HT-29 (cell line): ENCODE measurements around the gene IKBKE. TPM values are rescaled to one million over a fixed set of nuclear protein-coding genes. Genes with fewer than 3 reads are reported as not detected.

Experiments used
- DNase-seq: peaks from one replicate; pipeline ENCODE4 v3.0.0-alpha.2; 2015; ENCODE audit warnings: low spot score
- total RNA-seq: library from RNA; depleted of rRNA; stranded (reverse); fragments of >200 nt; shearing (Covaris generic); gene quantifications from 2 replicates; pipeline ENCODE4 v1.2.3, GENCODE V29; 2014

IKBKE gene
- total RNA-seq, 1 experiment from 2014 or later = 12.0 TPM

- no peak for DNase-seq
These were observed 15.0 kb upstream of the IKBKE start for GRCh38 chr1:206455289-206455665.

GRCh38 chr1:206455666-206456344 is 14.5 kb upstream of the IKBKE start:
- no peak for DNase-seq

- no peak for DNase-seq
These were observed 13.5 kb upstream of the IKBKE start for GRCh38 chr1:206456577-206457370.

- no peak for DNase-seq
These were observed 12.7 kb upstream of the IKBKE start for GRCh38 chr1:206457408-206458120.

GRCh38 chr1:206459703-206460102 is 10.6 kb upstream of the IKBKE start:
- DNase-seq = no peak

- no peak for DNase-seq
These were observed 9.3 kb upstream of the IKBKE start for GRCh38 chr1:206460836-206461426.

GRCh38 chr1:206461602-206462455 is 8.4 kb upstream of the IKBKE start:
- peak; percentile 91 for DNase-seq

- DNase-seq = no peak
These were observed 7.1 kb upstream of the IKBKE start for GRCh38 chr1:206463137-206463536.

GRCh38 chr1:206463911-206464310 is 6.4 kb upstream of the IKBKE start:
- no peak for DNase-seq

GRCh38 chr1:206464456-206464964 is 5.8 kb upstream of the IKBKE start:
- no peak for DNase-seq

GRCh38 chr1:206465951-206466350 is 4.3 kb upstream of the IKBKE start:
- DNase-seq = no peak

- DNase-seq = no peak
These were observed 3.2 kb upstream of the IKBKE start for GRCh38 chr1:206466840-206467649.

GRCh38 chr1:206467915-206468314 is 2.4 kb upstream of the IKBKE start:
- no peak for DNase-seq

- no peak for DNase-seq
These were observed 1.7 kb upstream of the IKBKE start for GRCh38 chr1:206468571-206468970.

- DNase-seq = peak; percentile 26
These were observed 804 bp upstream of the IKBKE start for GRCh38 chr1:206469411-206469932.

- DNase-seq = peak; percentile 12
These were observed 577 bp downstream of the IKBKE start for GRCh38 chr1:206470692-206471414.

- no peak for DNase-seq
These were observed 1.1 kb downstream of the IKBKE start for GRCh38 chr1:206471415-206471801.

- no peak for DNase-seq
These were observed 1.7 kb downstream of the IKBKE start for GRCh38 chr1:206472024-206472423.

- no peak for DNase-seq
These were observed 2.2 kb downstream of the IKBKE start for GRCh38 chr1:206472454-206472853.
